Pulmonary artery endothelial cell (primary cell): ENCODE measurements around the gene MTIF3. TPM values are rescaled to one million over a fixed set of nuclear protein-coding genes. Genes with fewer than 3 reads are reported as not detected.

Experiments
- total RNA-seq: library from RNA; depleted of rRNA; stranded (reverse); fragments of >200 nt; gene quantifications from 2 replicates; pipeline ENCODE4 v1.2.3, GENCODE V29; 2014

MTIF3 gene
- total RNA-seq, 1 donor from 2014 or later = 48.7 TPM

Other genes with a start within 250 kb of the MTIF3 start
- gene RPL21, start 199.0 kb downstream of the MTIF3 start, total RNA-seq = 533 and 833 TPM in 2 replicates
- 3.8 and 4.0 TPM in 2 replicates for gene RASL11A, start 179.7 kb downstream of the MTIF3 start, total RNA-seq
- gene GTF3A, start 25.9 kb downstream of the MTIF3 start, total RNA-seq = 106 and 125 TPM in 2 replicates
- gene LNX2, start 170.0 kb upstream of the MTIF3 start, total RNA-seq = 10.6 and 14.5 TPM in 2 replicates
- 83.3 and 103 TPM in 2 replicates for gene POLR1D, start 171.3 kb upstream of the MTIF3 start, total RNA-seq